Lower leg skin (tissue), 3 donors: ENCODE data around the gene OIT3.

Experiments
- POLR2A ChIP-seq, 2 donors: fragments of 450-650 bp; IDR thresholded peaks; one replicate each; pipeline ENCODE4 v1.6.1; 2016 to 2017; ENCODE audit warnings: antibody characterized with exemption in 2 of 2, mild to moderate bottlenecking in 1 of 2, moderate library complexity in 1 of 2
- TF ChIP-seq, protein P1 (sequence below), 3 donors: fragments of 450-650 bp; IDR thresholded peaks; one replicate each; pipeline ENCODE4 v1.5.1; 2016; ENCODE audit warnings: antibody characterized with exemption in 3 of 3, mild to moderate bottlenecking in 3 of 3, moderate library complexity in 2 of 3

DNA sequence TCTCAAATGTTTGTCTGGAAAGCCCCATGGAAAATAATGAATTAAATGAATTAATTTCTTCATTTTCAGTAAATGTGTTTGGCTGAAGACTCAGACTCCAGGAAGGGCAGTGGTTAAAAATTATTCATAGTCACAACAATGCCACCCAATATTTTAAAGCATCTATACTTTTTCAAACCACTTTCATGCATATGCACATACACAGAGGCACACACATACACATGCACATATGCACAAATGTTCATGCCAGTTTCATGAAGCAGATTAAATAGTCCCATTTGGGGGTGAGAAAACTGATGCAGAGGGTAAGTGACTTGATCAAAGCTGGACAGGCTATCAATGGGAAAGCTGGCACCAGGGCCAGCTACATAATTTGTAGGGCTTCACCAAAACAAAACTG, 62.5 kb downstream of the OIT3 start:
- TF ChIP-seq, protein P1, sequence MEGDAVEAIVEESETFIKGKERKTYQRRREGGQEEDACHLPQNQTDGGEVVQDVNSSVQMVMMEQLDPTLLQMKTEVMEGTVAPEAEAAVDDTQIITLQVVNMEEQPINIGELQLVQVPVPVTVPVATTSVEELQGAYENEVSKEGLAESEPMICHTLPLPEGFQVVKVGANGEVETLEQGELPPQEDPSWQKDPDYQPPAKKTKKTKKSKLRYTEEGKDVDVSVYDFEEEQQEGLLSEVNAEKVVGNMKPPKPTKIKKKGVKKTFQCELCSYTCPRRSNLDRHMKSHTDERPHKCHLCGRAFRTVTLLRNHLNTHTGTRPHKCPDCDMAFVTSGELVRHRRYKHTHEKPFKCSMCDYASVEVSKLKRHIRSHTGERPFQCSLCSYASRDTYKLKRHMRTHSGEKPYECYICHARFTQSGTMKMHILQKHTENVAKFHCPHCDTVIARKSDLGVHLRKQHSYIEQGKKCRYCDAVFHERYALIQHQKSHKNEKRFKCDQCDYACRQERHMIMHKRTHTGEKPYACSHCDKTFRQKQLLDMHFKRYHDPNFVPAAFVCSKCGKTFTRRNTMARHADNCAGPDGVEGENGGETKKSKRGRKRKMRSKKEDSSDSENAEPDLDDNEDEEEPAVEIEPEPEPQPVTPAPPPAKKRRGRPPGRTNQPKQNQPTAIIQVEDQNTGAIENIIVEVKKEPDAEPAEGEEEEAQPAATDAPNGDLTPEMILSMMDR (IDR thresholded peaks at IDR 0.05), result no peak
- no peak for TF ChIP-seq POLR2A (IDR thresholded peaks at IDR 0.05)
